H1 (cell line): ENCODE results near the gene GCK. TPM values are rescaled to one million over a fixed set of nuclear protein-coding genes. Genes with fewer than 3 reads are reported as not detected.

Experiments used
- CTCF ChIA-PET: fragments of 300-600 bp; sonication (Branson Sonifier 250); formaldehyde crosslinking; loops from one replicate; lab custom pipeline; 2021; ENCODE audit not compliant: partially characterized antibody; lab: Charles Lee
- POLR2A ChIA-PET: fragments of 300-600 bp; sonication (Branson Sonifier 250); formaldehyde crosslinking; loops from one replicate; lab custom pipeline; 2021; ENCODE audit warnings: inconsistent platforms; ENCODE audit not compliant: partially characterized antibody; lab: Charles Lee
- DNase-seq, 2 experiments: peaks; one replicate each; pipeline versions ENCODE4 v3.0.0 to v3.0.0-alpha.2; 2010 to 2022; ENCODE audit warnings: low spot score in 2 of 2, low read depth in 1 of 2, mixed read lengths in 1 of 2
- FAIRE-seq: peaks from 2 replicates; lab custom pipeline; 2011; peaks lifted over from hg19 to GRCh38; lab: Jason Lieb, UNC
- H2AFZ ChIP-seq: 2 replicates; pipeline ENCODE4 v1.8.1; 2012; ENCODE audit warnings: low read length, inconsistent platforms
- H2AK5ac ChIP-seq: 2 replicates; pipeline ENCODE4 v1.6.1; 2013; ENCODE audit warnings: low read depth, low read length
- H2BK120ac ChIP-seq: replicated peaks from 2 replicates; pipeline ENCODE3; 2013; ENCODE audit warnings: low read depth, low read length, inconsistent platforms
- H2BK12ac ChIP-seq: 2 replicates; pipeline ENCODE4 v1.6.1; 2013; ENCODE audit warnings: low read depth, low read length
- H2BK15ac ChIP-seq: 2 replicates; pipeline ENCODE4 v1.6.1; 2013; ENCODE audit warnings: low read length
- H2BK20ac ChIP-seq: 2 replicates; pipeline ENCODE4 v1.6.1; 2013; ENCODE audit warnings: low read length
- H2BK5ac ChIP-seq: 2 replicates; pipeline ENCODE4 v1.6.1; 2013; ENCODE audit warnings: low read depth, low read length
- H3K14ac ChIP-seq: 2 replicates; pipeline ENCODE4 v1.6.1; 2013; ENCODE audit warnings: inconsistent platforms; ENCODE audit not compliant: insufficient read length
- H3K18ac ChIP-seq: 2 replicates; pipeline ENCODE4 v1.6.1; 2013; ENCODE audit warnings: low read length; ENCODE audit errors: extremely low read depth
- H3K23ac ChIP-seq: 2 replicates; pipeline ENCODE4 v1.6.1; 2013; ENCODE audit warnings: inconsistent platforms; ENCODE audit not compliant: insufficient read length
- H3K23me2 ChIP-seq: 2 replicates; pipeline ENCODE4 v1.6.1; 2013; ENCODE audit warnings: low read depth, low read length
- H3K27ac ChIP-seq: 2 replicates; pipeline ENCODE4 v1.6.1; 2011; ENCODE audit warnings: low read depth, low read length, inconsistent platforms
- H3K27me3 ChIP-seq, 4 experiments: replicated peaks in 1 of 4; 1 replicate in 1 of 4; 2 replicates in 3 of 4; pipeline versions ENCODE4 v1.6.1 to v1.8.1; 2011 to 2013; ENCODE audit warnings: low read length in 3 of 4, mild to moderate bottlenecking in 3 of 4, inconsistent platforms in 2 of 4, mixed read lengths in 2 of 4, moderate library complexity in 1 of 4; ENCODE audit not compliant: control insufficient read depth in 3 of 4, insufficient read depth in 3 of 4; ENCODE audit errors: extremely low read depth in 1 of 4
- H3K36me3 ChIP-seq, 4 experiments: 2 replicates each; pipeline versions ENCODE4 v1.6.1 to v1.8.1; 2011 to 2013; ENCODE audit warnings: mild to moderate bottlenecking in 4 of 4, low read length in 3 of 4, moderate library complexity in 2 of 4, control low read depth in 1 of 4, inconsistent platforms in 1 of 4; ENCODE audit not compliant: insufficient read depth in 4 of 4, control insufficient read depth in 2 of 4
- H3K4ac ChIP-seq: replicated peaks from 2 replicates; pipeline ENCODE3; 2013; ENCODE audit warnings: low read length, low read depth, mixed read lengths, inconsistent platforms; ENCODE audit not compliant: insufficient read length
- H3K4me1 ChIP-seq, 4 experiments: replicated peaks in 1 of 4; 1 replicate in 1 of 4; 2 replicates in 3 of 4; pipeline versions ENCODE4 v1.6.1 to v1.8.1; 2011 to 2013; ENCODE audit warnings: low read length in 3 of 4, inconsistent platforms in 2 of 4, mixed read lengths in 1 of 4; ENCODE audit not compliant: insufficient read depth in 4 of 4, control insufficient read depth in 3 of 4
- H3K4me2 ChIP-seq, 2 experiments: 2 replicates each; pipeline versions ENCODE4 v1.6.1 to v1.8.1; 2011 to 2013; ENCODE audit warnings: low read depth in 2 of 2, low read length in 2 of 2, control low read depth in 1 of 2, inconsistent platforms in 1 of 2, mild to moderate bottlenecking in 1 of 2; ENCODE audit not compliant: insufficient read depth in 1 of 2
- H3K4me3 ChIP-seq, 4 experiments: fragments of 200-600, 300-600 bp in 1 of 4; sonication (generic), shearing (Covaris generic), sonication (Bioruptor Twin) in 1 of 4; 2 replicates each; pipeline versions ENCODE4 v1.5.1 to v1.8.1; 2011 to 2016; ENCODE audit warnings: low read length in 4 of 4, low read depth in 3 of 4, control low read depth in 2 of 4, inconsistent platforms in 2 of 4, mild to moderate bottlenecking in 2 of 4, mixed read lengths in 1 of 4, moderate library complexity in 1 of 4; ENCODE audit not compliant: insufficient read depth in 2 of 4; ENCODE audit errors: extremely low read depth in 1 of 4
- H3K56ac ChIP-seq: replicated peaks from 2 replicates; pipeline ENCODE3; 2013; ENCODE audit warnings: low read depth, mild to moderate bottlenecking, mixed read lengths, low read length, inconsistent platforms; ENCODE audit not compliant: insufficient read length
- H3K79me1 ChIP-seq: 2 replicates; pipeline ENCODE4 v1.6.1; 2013; ENCODE audit warnings: low read depth, low read length, control low read depth
- H3K79me2 ChIP-seq, 2 experiments: 2 replicates each; pipeline versions ENCODE4 v1.6.1 to v1.8.1; 2012 to 2013; ENCODE audit warnings: low read length in 2 of 2, mild to moderate bottlenecking in 2 of 2, inconsistent platforms in 1 of 2; ENCODE audit not compliant: insufficient read depth in 2 of 2, control insufficient read depth in 1 of 2
- H3K9ac ChIP-seq, 4 experiments: replicated peaks in 1 of 4; 1 replicate in 1 of 4; 2 replicates in 3 of 4; pipeline versions ENCODE4 v1.6.1 to v1.8.1; 2011 to 2013; ENCODE audit warnings: low read depth in 3 of 4, low read length in 3 of 4, control low read depth in 2 of 4, mild to moderate bottlenecking in 2 of 4, moderate library complexity in 2 of 4, inconsistent platforms in 1 of 4; ENCODE audit errors: extremely low read depth in 1 of 4
- H3K9me3 ChIP-seq, 2 experiments: 2 replicates each; pipeline versions ENCODE4 v1.6.1 to v1.8.1; 2012 to 2013; ENCODE audit warnings: mild to moderate bottlenecking in 2 of 2, moderate library complexity in 2 of 2, control low read depth in 1 of 2, inconsistent platforms in 1 of 2, low read depth in 1 of 2, low read length in 1 of 2, mixed read lengths in 1 of 2; ENCODE audit not compliant: insufficient read depth in 2 of 2
- H4K20me1 ChIP-seq, 2 experiments: replicated peaks in 1 of 2; 2 replicates each; pipeline versions ENCODE3 to v1.8.1; 2011 to 2013; ENCODE audit warnings: inconsistent platforms in 2 of 2, low read length in 2 of 2, mild to moderate bottlenecking in 1 of 2; ENCODE audit not compliant: insufficient read depth in 2 of 2, control insufficient read depth in 1 of 2
- H4K5ac ChIP-seq: 2 replicates; pipeline ENCODE4 v1.6.1; 2013; ENCODE audit warnings: low read length, low read depth, mixed read lengths, inconsistent platforms; ENCODE audit not compliant: insufficient read length
- H4K8ac ChIP-seq: 2 replicates; pipeline ENCODE4 v1.8.0; 2013; ENCODE audit warnings: mild to moderate bottlenecking, moderate library complexity, low read length, inconsistent platforms; ENCODE audit not compliant: insufficient read depth; ENCODE audit errors: extremely low read depth
- H4K91ac ChIP-seq: replicated peaks from 2 replicates; pipeline ENCODE3; 2013; ENCODE audit warnings: low read length, mixed read lengths, inconsistent platforms; ENCODE audit not compliant: insufficient read length
- CBX5 ChIP-seq: fragments of 300-800, 300-1000 bp; sonication (generic); IDR thresholded peaks from 2 replicates; pipeline ENCODE4 v1.7.1; 2016; ENCODE audit warnings: antibody characterized with exemption, low read length, low read depth
- CHD1 ChIP-seq: IDR thresholded peaks from 2 replicates; pipeline ENCODE4 v1.6.1; 2012; ENCODE audit warnings: low read depth, low read length, improper control_type of control experiment
- CTBP2 ChIP-seq: IDR thresholded peaks from 2 replicates; pipeline ENCODE4 v1.7.0; 2011; ENCODE audit warnings: borderline replicate concordance, mild to moderate bottlenecking, moderate library complexity, mixed read lengths, low read length; ENCODE audit not compliant: insufficient read depth, insufficient read length
- EZH2 ChIP-seq: fragments of 200-600 bp; sonication (generic); IDR thresholded peaks from 2 replicates; pipeline ENCODE4 v1.7.1; 2012; ENCODE audit warnings: low read depth, mild to moderate bottlenecking, moderate library complexity, low read length, inconsistent platforms; ENCODE audit not compliant: severe bottlenecking
- FOSL1 ChIP-seq: IDR thresholded peaks from 2 replicates; pipeline ENCODE4 v1.6.1; 2011; ENCODE audit warnings: mild to moderate bottlenecking, low read depth, low read length, moderate library complexity; ENCODE audit not compliant: insufficient read depth
- GABPA ChIP-seq: IDR thresholded peaks from 2 replicates; pipeline ENCODE4 v1.6.1; 2011; ENCODE audit warnings: mild to moderate bottlenecking, low read length, moderate library complexity, borderline replicate concordance; ENCODE audit not compliant: insufficient read depth
- HDAC6 ChIP-seq: IDR thresholded peaks from one replicate; pipeline ENCODE4 v1.7.1; 2012; ENCODE audit warnings: low read depth, mild to moderate bottlenecking, inconsistent platforms, low read length, moderate library complexity
- KDM1A ChIP-seq: fragments of 200-600, 300-600 bp; sonication (generic); IDR thresholded peaks from 2 replicates; pipeline ENCODE4 v1.7.1; 2016; ENCODE audit warnings: mild to moderate bottlenecking, low read length, borderline replicate concordance
- PHF8 ChIP-seq: fragments of 200-600 bp; sonication (generic); conservative IDR thresholded peaks from 2 replicates; pipeline ENCODE4 v1.7.1; 2012; ENCODE audit warnings: low read depth, mild to moderate bottlenecking, inconsistent platforms, low read length, moderate library complexity
- POLR2AphosphoS5 ChIP-seq: IDR thresholded peaks from 2 replicates; pipeline ENCODE4 v1.6.1; 2011; ENCODE audit warnings: low read depth, low read length
- SP1 ChIP-seq: IDR thresholded peaks from 2 replicates; pipeline ENCODE4 v1.6.1; 2011; ENCODE audit warnings: low read depth, low read length
- SP4 ChIP-seq: IDR thresholded peaks from 2 replicates; pipeline ENCODE4 v1.6.1; 2012; ENCODE audit warnings: low read length, inconsistent platforms
- TBP ChIP-seq: IDR thresholded peaks from 2 replicates; pipeline ENCODE4 v1.6.1; 2011; ENCODE audit warnings: low read depth, low read length, improper control_type of control experiment
- TEAD4 ChIP-seq: IDR thresholded peaks from 2 replicates; pipeline ENCODE4 v1.6.1; 2012; ENCODE audit warnings: low read depth, low read length, inconsistent platforms, mixed read lengths
- WGBS, 2 experiments: shearing (Covaris generic) in 1 of 2; methylation state at CpG; one replicate each; pipeline versions ENCODE4 v1.1.6 to v1.1.7; 2013 to 2015; ENCODE audit warnings: low lambda C conversion rate in 2 of 2, mixed read lengths in 2 of 2, inconsistent platforms in 1 of 2, low coverage in 1 of 2, missing lambda C conversion rate in 1 of 2; ENCODE audit not compliant: insufficient replicate concordance in 2 of 2, insufficient coverage in 1 of 2, insufficient read length in 1 of 2; ENCODE audit errors: extremely low coverage in 1 of 2, missing lambda C conversion rate in 1 of 2; 5-methylcytosine and 5-hydroxymethylcytosine counted together
- polyA plus RNA-seq, 7 experiments: library from polyadenylated mRNA; depleted of rRNA in 3 of 7; stranded (reverse) in 5 of 7; unstranded in 2 of 7; fragments of >200 nt in 5 of 7; fragments of 200-250 nt in 2 of 7; gene quantifications; 1 replicate in 5 of 7; 2 replicates in 1 of 7; 4 replicates in 1 of 7; pipeline versions ENCODE4 v1.2.1 to v1.2.3, GENCODE V29; 2011 to 2013; ENCODE audit warnings: missing spikeins in 2 of 7, mixed read lengths in 2 of 7
- total RNA-seq: library from RNA; stranded (reverse); fragmentation: NEBNext Ultra II Directional; extraction: Animal tissue kit (Norgen Biotek cat#: 25700); gene quantifications from 2 replicates; pipeline ENCODE4 v1.2.1, GENCODE V29; 2021

Gene GCK
- total and polyA plus RNA-seq, 2 of the 8 experiments (the other 6 are each of a cell fraction or from before 2014, with no cell fraction given): 2.4 to 4.9 TPM

GRCh38 chr7:44185729-44186128, 3.5 kb downstream of the GCK start:
- H3K9ac ChIP-seq: no peak overlapping the region
- no peak overlapping the region for H2BK120ac ChIP-seq

More at GRCh38 chr7:44185729-44186128, 3.5 kb downstream of the GCK start:
- Histone ChIP-seq H3K79me1 (no peaks in the 10 kb centered on the region), H3K56ac (no peak overlapping the region), H2BK20ac (no peak overlapping the region), H3K14ac (no peak overlapping the region), H3K18ac (no peak overlapping the region; the same call in 1 of the 2 replicates), H2BK12ac (0 out of 2 replicates have a peak overlapping the region, but pooled peaks have one; percentile 27), H3K4ac (no peak overlapping the region), H3K4me2 (no peak overlapping the region), H3K79me2 (no peaks in the 10 kb centered on the region), H2AFZ (no peak overlapping the region), H3K23me2 (no peaks in the 10 kb centered on the region), H2BK5ac (no peak overlapping the region), H3K23ac (no peak overlapping the region), H4K20me1 (no peaks in the 10 kb centered on the region), H3K4me1 (peaks cover 0 to 4% (median 2%) of the 10 kb centered on the region in 4 experiments; a peak in 5 of 7 replicates), H3K27me3 (peaks cover 0 to 3% (median 0%) of the 10 kb centered on the region in 4 experiments; a peak in 3 of 7 replicates), H3K9me3 (peaks cover 10 to 12% of the 10 kb centered on the region in 2 experiments; a peak in 2 of 4 replicates), H4K5ac (no peak overlapping the region), H4K8ac (no peak overlapping the region), H4K91ac (no peak overlapping the region), H3K27ac (no peak overlapping the region), H2AK5ac (no peak overlapping the region), H3K36me3 (no peaks in the 10 kb centered on the region), H3K4me3 (no peak overlapping the region), H2BK15ac (no peak overlapping the region)
- CTCF ChIA-PET: interaction anchor here (0.6 to 1.3 kb wide), 5 partner anchors 10 to 55 kb away, joined by 3 to 4 read pairs (median 3); partner anchors contain the start of gene YKT6
- TF ChIP-seq TBP (no peak), KDM1A (no peak), HDAC6 (no peak), CHD1 (no peak), SP4 (no peak), GABPA (no peak), FOSL1 (no peak), POLR2AphosphoS5 (no peak), CTBP2 (no peak), TEAD4 (no peak), PHF8 (no peak), CBX5 (no peak), EZH2 (no peak), SP1 (no peak)
- DNase-seq: no peak
- WGBS, 2 experiments: 77% methylated on average over 5 of the region's 5 CpGs; no CpG with 5 or more reads in 1 of the 2 experiments
- no peak for FAIRE-seq
- POLR2A ChIA-PET: interaction anchor here (0.6 kb wide), 1 partner anchor 141 kb away, joined by 3 read pairs; no protein-coding TSS in a partner anchor
